Cardiac ventricle fibroblast (primary cell): Measurements from ENCODE around the gene WDR70. TPM values are rescaled to one million over a fixed set of nuclear protein-coding genes. Genes with fewer than 3 reads are reported as not detected.

ENCODE experiments used
- total RNA-seq: library from RNA; depleted of rRNA; stranded (reverse); fragments of >200 nt; gene quantifications from 2 replicates; pipeline ENCODE4 v1.2.3, GENCODE V29; 2015

WDR70 gene
- total RNA-seq: 16.7 and 19.4 TPM in 2 replicates

DNA sequence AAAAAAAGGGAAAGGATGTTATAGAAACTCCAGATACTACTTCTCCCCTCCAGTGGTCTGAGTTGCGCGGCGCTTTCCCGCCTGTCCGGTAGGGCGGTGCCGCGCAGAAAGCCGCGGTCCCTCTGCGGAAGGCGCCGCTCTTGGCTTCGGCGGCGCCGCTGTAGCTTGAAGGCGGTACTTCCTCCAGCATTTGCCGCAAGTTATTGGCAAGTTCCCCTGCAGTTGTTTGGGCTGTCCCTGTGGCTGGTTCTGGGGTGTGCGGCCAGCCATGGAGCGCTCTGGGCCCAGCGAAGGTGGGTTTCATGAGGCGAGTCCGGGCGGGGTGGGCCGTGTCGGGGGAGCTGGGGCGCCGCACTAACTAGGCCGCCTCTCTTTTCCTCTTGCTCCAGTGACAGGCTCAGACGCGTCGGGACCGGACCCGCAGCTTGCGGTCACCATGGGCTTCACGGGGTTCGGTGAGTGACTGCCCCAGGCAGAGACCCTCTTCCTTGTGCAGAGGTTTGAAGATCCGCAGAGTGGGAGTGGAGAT is at the start of gene WDR70:
Gene WDR70 (plus strand): TSS at position 219 of the 529 bp plus-strand sequence. CDS start 50 bp downstream, at position 269.

DNA sequence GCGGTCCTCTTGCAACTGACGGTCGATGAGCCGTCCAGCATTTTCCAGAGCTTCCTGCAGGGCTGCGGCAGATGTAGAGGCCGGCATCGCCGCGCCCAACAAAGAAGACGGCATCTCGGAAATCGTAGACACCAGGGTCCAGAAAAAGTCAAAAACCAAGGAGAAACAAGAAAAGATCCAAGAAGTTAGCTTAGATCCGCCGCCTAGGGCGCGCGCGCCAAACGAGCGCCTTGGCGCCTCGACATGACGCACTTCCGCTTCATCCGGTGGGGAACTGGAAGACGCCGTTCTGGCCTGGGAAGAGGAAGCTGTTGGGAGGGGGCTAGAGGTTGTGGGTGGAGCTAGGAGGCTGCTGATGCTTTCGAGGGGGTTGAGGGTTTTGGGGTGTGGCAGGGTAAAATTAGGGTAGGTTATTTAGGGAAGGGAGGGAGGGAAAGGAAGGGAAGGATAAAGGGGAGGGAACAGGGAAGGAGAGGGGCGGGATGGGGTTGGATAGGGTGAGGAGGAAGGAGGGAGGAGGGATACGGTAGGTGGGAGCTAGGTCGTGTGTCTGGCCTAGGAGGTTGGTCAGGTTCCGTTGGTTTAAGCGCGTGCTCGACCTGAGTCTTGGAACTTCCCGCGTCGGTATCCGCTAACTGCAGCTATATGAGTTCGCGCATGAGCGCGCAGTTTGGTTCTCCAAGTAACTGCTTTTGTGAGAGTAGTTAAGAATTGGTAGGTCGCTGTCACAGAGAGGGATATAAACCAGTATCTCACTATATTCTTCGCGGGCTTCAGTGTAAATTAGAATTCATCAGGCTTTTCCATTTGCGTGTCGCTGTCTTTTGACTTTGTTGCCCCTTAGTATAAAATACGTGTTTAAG is 8.0 kb upstream of the WDR70 start, which contains the start of gene NUP155:
Gene NUP155 (minus strand): TSS at position 243 of the 863 bp plus-strand sequence. CDS start 129 bp downstream, at position 114.

Other genes with a start within 250 kb of the WDR70 start
- gene CPLANE1, start 129.9 kb upstream of the WDR70 start, total RNA-seq: 13.5 and 20.3 TPM in 2 replicates
- gene NUP155, start 8.2 kb upstream of the WDR70 start, total RNA-seq: 10.3 and 12.3 TPM in 2 replicates